HepG2 (cell line): ENCODE measurements around the gene ELP2. TPM values are rescaled to one million over a fixed set of nuclear protein-coding genes. Genes with fewer than 3 reads are reported as not detected.

Source experiments
- ATAC-seq: fragments of 200-7000 bp; cut with Tn5 transposase; 3 replicates; pipeline ENCODE4 v1.9.1; 2020; ENCODE audit warnings: mild to moderate bottlenecking, moderate library complexity
- BruUV-seq: library from RNA; stranded (reverse); fragments of 400-500 nt; replicated peaks from 2 replicates; lab custom pipeline; 2021; lab: Mats Ljungman, UMichigan
- CTCF ChIA-PET: fragments of 300-600 bp; formaldehyde crosslinking; extraction: SDS; loops from one replicate; lab custom pipeline; 2021; ENCODE audit warnings: low total read pairs, inconsistent platforms, low intra/inter-chr PET ratio; lab: Yijun Ruan, JAX
- POLR2A ChIA-PET: fragments of 350-600 bp; sonication (Branson Sonifier 250); formaldehyde crosslinking; loops from one replicate; lab custom pipeline; 2020; ENCODE audit warnings: antibody characterized with exemption, inconsistent platforms; lab: Yijun Ruan, JAX
- DNase-seq: peaks from one replicate; pipeline ENCODE4 v3.0.0-alpha.2; 2015; ENCODE audit warnings: low spot score
- FAIRE-seq: peaks from 3 replicates; lab custom pipeline; 2011; peaks lifted over from hg19 to GRCh38; lab: Jason Lieb, UNC
- H2AFZ ChIP-seq: one replicate; pipeline ENCODE4 v1.6.1; 2011; ENCODE audit warnings: low read length, inconsistent platforms
- H3K27ac ChIP-seq: fragments of 300-600 bp; 3 replicates; pipeline ENCODE4 v1.8.0; 2011; ENCODE audit warnings: mixed run types, mild to moderate bottlenecking, mixed read lengths, low read length, inconsistent platforms; ENCODE audit not compliant: insufficient read depth; ENCODE audit errors: extremely low read length
- H3K27me3 ChIP-seq, 2 experiments: fragments of 200-600 bp in 1 of 2; 2 replicates in 1 of 2; 3 replicates in 1 of 2; pipeline versions ENCODE4 v1.6.0 to v1.8.0; 2011; ENCODE audit warnings: low read length in 2 of 2, mild to moderate bottlenecking in 2 of 2, moderate library complexity in 2 of 2, inconsistent platforms in 1 of 2; ENCODE audit not compliant: insufficient read depth in 2 of 2, control insufficient read depth in 1 of 2
- H3K36me3 ChIP-seq, 2 experiments: fragments of 200-600 bp in 1 of 2; replicated peaks in 1 of 2; 2 replicates in 1 of 2; 3 replicates in 1 of 2; pipeline versions ENCODE4 v1.5.1 to v1.8.0; 2011; ENCODE audit warnings: low read length in 2 of 2, inconsistent platforms in 1 of 2; ENCODE audit not compliant: insufficient read depth in 2 of 2, control insufficient read depth in 1 of 2
- H3K4me1 ChIP-seq: 2 replicates; pipeline ENCODE4 v1.5.1; 2012; ENCODE audit warnings: low read length, inconsistent platforms; ENCODE audit not compliant: insufficient read depth
- H3K4me2 ChIP-seq: 2 replicates; pipeline ENCODE4 v1.6.0; 2011; ENCODE audit warnings: low read depth, low read length, inconsistent platforms
- H3K4me3 ChIP-seq, 3 experiments: fragments of 200-600 bp in 1 of 3; sonication (generic), shearing (Covaris generic) in 1 of 3; replicated peaks in 1 of 3; 2 replicates each; pipeline ENCODE4 v1.5.1; 2011 to 2016; ENCODE audit warnings: low read length in 3 of 3, inconsistent platforms in 2 of 3, low read depth in 2 of 3, mild to moderate bottlenecking in 2 of 3, control low read depth in 1 of 3, mixed read lengths in 1 of 3; ENCODE audit not compliant: insufficient read depth in 1 of 3
- H3K79me2 ChIP-seq: one replicate; pipeline ENCODE4 v1.6.1; 2011; ENCODE audit warnings: low read length, inconsistent platforms; ENCODE audit not compliant: insufficient read depth
- H3K9ac ChIP-seq: 2 replicates; pipeline ENCODE4 v1.6.0; 2011; ENCODE audit warnings: mild to moderate bottlenecking, low read depth, low read length, inconsistent platforms; ENCODE audit not compliant: insufficient read depth
- H3K9me3 ChIP-seq: 2 replicates; pipeline ENCODE4 v1.5.1; 2012; ENCODE audit warnings: mild to moderate bottlenecking, low read length
- H4K20me1 ChIP-seq: 2 replicates; pipeline ENCODE4 v1.6.0; 2011; ENCODE audit warnings: inconsistent platforms, mild to moderate bottlenecking, low read length, moderate library complexity; ENCODE audit not compliant: insufficient read depth
- EP300 ChIP-seq, 3 experiments: sonication (generic) in 1 of 3; formaldehyde crosslinking in 1 of 3; IDR thresholded peaks; 2 replicates each; pipeline versions ENCODE4 v1.5.1 to v1.6.1; 2011 to 2020; ENCODE audit warnings: low read depth in 2 of 3, low read length in 2 of 3, borderline replicate concordance in 1 of 3, improper control_type of control experiment in 1 of 3, mild to moderate bottlenecking in 1 of 3, missing genetic modification reagents in 1 of 3, moderate library complexity in 1 of 3
- HOXA9 ChIP-seq: sonication (generic); formaldehyde crosslinking; IDR thresholded peaks from 2 replicates; pipeline ENCODE4 v1.8.1; 2022; ENCODE audit warnings: missing genetic modification reagents, mild to moderate bottlenecking, moderate library complexity, borderline replicate concordance
- WGBS: methylation state at CpG from one replicate; pipeline ENCODE4 v1.1.6; 2017; ENCODE audit warnings: low lambda C conversion rate; 5-methylcytosine and 5-hydroxymethylcytosine counted together
- in situ Hi-C: cut with HindIII; loops from 2 replicates; pipeline ENCODE4 v1.10.0; 2017; ENCODE audit warnings: low pct_unique_long_range_greater_than_20kb; ENCODE audit not compliant: extremely low pct_ligation_motif_present
- intact Hi-C: fragments of 100-400 bp; cut with micrococcal nuclease; formaldehyde crosslinking; loops from one replicate; pipeline ENCODE4 v1.10.0; 2022; ENCODE audit not compliant: unreplicated experiment
- polyA plus RNA-seq, 8 experiments: library from polyadenylated mRNA; depleted of rRNA in 3 of 8; stranded (reverse) in 7 of 8; unstranded in 1 of 8; fragments of >200 nt; fragmentation: Illumina TruSeq in 4 of 8; extraction: Trizol in 4 of 8; gene quantifications; 2 replicates each; pipeline versions ENCODE4 v1.2.1 to v1.2.3, GENCODE V29; 2011 to 2016; ENCODE audit warnings: low read depth in 4 of 8, missing spikeins in 1 of 8, mixed read lengths in 1 of 8; ENCODE audit not compliant: insufficient read depth in 1 of 8
- total RNA-seq, 5 experiments: library from RNA; depleted of rRNA; stranded (reverse); fragments of >200 nt; fragmentation: Illumina TruSeq; extraction: Trizol; gene quantifications; 2 replicates each; pipeline ENCODE4 v1.2.3, GENCODE V29; 2016; ENCODE audit warnings: low read depth in 1 of 5
- TF ChIP-seq, protein P1 (sequence below): sonication (generic); formaldehyde crosslinking; conservative IDR thresholded peaks from 2 replicates; pipeline ENCODE4 v1.4.0; 2020; ENCODE audit warnings: mild to moderate bottlenecking, missing genetic modification reagents, moderate library complexity

The ELP2 gene
- total and polyA plus RNA-seq, 2 of the 13 experiments (the other 11 are each of a cell fraction or from before 2014, with no cell fraction given), result 98.7 to 100 TPM

DNA sequence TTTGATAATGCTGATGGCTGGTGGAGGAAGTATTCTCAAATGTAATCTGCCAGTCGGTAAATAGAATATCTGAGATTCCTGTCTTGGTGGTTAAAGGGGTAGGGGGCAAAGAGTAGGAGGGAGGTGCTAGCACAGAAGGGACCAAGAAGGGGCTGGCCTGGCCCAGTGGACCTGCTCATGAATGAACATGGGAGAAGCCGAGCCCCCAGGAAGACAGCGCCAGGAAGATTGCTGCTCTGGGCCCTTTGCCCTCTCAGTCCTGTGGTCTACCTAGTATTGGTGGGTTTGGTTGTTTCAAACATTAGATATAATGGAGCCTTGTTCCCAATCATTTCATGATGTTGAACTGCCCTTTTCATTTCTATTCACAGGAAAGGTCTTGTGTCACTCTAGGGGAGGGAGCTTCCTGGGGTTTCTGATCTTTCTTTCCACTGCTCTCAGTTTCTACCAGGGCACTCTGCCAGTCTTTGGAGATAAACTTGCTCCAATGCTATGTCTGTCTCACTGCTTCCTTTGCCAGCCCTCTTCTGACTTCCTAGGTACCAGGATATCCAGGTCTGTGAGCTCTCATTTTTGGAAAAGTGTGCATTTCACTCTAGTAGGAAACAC, 52.3 kb downstream of the ELP2 start:
- CTCF ChIA-PET, result no interaction called here
- H3K4me1 ChIP-seq, result peaks cover 81% of the 10 kb centered on the region
- ATAC-seq (peak; percentile 30), FAIRE-seq (no peak), DNase-seq (peak; percentile 42)
- TF ChIP-seq EP300 (IDR thresholded peaks at IDR 0.05; ENCODE audit: low read depth in 2 of 2, low read length in 2 of 2) (peak in 1 of 2 experiments; percentile 6; a peak in 1 of 4 replicates), EP300 (CRISPR knock-in tag; IDR thresholded peaks at IDR 0.05; ENCODE audit: borderline replicate concordance) (no peak), HOXA9 (CRISPR knock-in tag) (no peak)
- TF ChIP-seq, protein P1, sequence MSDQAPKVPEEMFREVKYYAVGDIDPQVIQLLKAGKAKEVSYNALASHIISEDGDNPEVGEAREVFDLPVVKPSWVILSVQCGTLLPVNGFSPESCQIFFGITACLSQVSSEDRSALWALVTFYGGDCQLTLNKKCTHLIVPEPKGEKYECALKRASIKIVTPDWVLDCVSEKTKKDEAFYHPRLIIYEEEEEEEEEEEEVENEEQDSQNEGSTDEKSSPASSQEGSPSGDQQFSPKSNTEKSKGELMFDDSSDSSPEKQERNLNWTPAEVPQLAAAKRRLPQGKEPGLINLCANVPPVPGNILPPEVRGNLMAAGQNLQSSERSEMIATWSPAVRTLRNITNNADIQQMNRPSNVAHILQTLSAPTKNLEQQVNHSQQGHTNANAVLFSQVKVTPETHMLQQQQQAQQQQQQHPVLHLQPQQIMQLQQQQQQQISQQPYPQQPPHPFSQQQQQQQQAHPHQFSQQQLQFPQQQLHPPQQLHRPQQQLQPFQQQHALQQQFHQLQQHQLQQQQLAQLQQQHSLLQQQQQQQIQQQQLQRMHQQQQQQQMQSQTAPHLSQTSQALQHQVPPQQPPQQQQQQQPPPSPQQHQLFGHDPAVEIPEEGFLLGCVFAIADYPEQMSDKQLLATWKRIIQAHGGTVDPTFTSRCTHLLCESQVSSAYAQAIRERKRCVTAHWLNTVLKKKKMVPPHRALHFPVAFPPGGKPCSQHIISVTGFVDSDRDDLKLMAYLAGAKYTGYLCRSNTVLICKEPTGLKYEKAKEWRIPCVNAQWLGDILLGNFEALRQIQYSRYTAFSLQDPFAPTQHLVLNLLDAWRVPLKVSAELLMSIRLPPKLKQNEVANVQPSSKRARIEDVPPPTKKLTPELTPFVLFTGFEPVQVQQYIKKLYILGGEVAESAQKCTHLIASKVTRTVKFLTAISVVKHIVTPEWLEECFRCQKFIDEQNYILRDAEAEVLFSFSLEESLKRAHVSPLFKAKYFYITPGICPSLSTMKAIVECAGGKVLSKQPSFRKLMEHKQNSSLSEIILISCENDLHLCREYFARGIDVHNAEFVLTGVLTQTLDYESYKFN, result 0 out of 2 replicates have a peak, but pooled peaks have one; percentile 15
- in situ Hi-C loops, result no loop called here
- H3K79me2 ChIP-seq, result no peaks in the 10 kb centered on the region
- H3K27me3 ChIP-seq, result no peaks in the 10 kb centered on the region; a peak in 1 of 5 replicates
- H3K9ac ChIP-seq, result no peak overlapping the region
- H3K4me3 ChIP-seq, result peak overlapping the region in 1 of 3 experiments; percentile 33; a peak in 1 of 6 replicates
- no peak overlapping the region for H3K27ac ChIP-seq
- intact Hi-C loops, result loop anchor here (10.0 kb wide), 1 partner anchor 73 kb away; no protein-coding TSS in a partner anchor
- H2AFZ ChIP-seq, result no peak overlapping the region
- WGBS, result 6% methylated on average over 3 of the region's 3 CpGs
- no TSS peak for BruUV-seq
- no peaks in the 10 kb centered on the region for H4K20me1 ChIP-seq
- H3K36me3 ChIP-seq, result no peaks in the 10 kb centered on the region
- POLR2A ChIA-PET, result no interaction called here
- no peaks in the 10 kb centered on the region for H3K9me3 ChIP-seq
- H3K4me2 ChIP-seq, result peak overlapping the region; percentile 48
